Mesenchymal stem cell (in vitro differentiated cells and primary cell): ENCODE measurements around the gene ZNF611.
"Not testable (repeated sequence)": the region's sequence is repeated elsewhere in the genome, so short reads cannot be mapped to it uniquely, and the experiment has no call there.

ENCODE experiments used
- DNase-seq: peaks from one replicate; pipeline ENCODE4 v3.0.0-alpha.2; 2013
- H2AFZ ChIP-seq: one replicate; pipeline ENCODE4 v1.6.1; 2013; ENCODE audit warnings: low read depth, mild to moderate bottlenecking, control low read depth, inconsistent platforms, low read length, moderate library complexity
- H2AK5ac ChIP-seq: 2 replicates; pipeline ENCODE4 v1.6.1; 2013; ENCODE audit warnings: low read length, moderate library complexity, mild to moderate bottlenecking, inconsistent platforms; ENCODE audit not compliant: severe bottlenecking
- H2BK120ac ChIP-seq: one replicate; pipeline ENCODE4 v1.6.1; 2013; ENCODE audit warnings: low read depth, mild to moderate bottlenecking, inconsistent platforms, low read length, moderate library complexity
- H2BK12ac ChIP-seq, 2 experiments: one replicate each; pipeline ENCODE4 v1.6.1; 2013; ENCODE audit warnings: inconsistent platforms in 2 of 2, low read length in 2 of 2, mild to moderate bottlenecking in 2 of 2, moderate library complexity in 2 of 2, control low read depth in 1 of 2
- H2BK15ac ChIP-seq: one replicate; pipeline ENCODE4 v1.6.1; 2013; ENCODE audit warnings: mild to moderate bottlenecking, low read depth, inconsistent platforms; ENCODE audit not compliant: poor library complexity, severe bottlenecking
- H2BK5ac ChIP-seq: 2 replicates; pipeline ENCODE4 v1.6.1; 2013; ENCODE audit warnings: low read depth, mild to moderate bottlenecking, low read length, control low read depth, inconsistent platforms; ENCODE audit not compliant: poor library complexity, severe bottlenecking
- H3K14ac ChIP-seq, 2 experiments: one replicate each; pipeline ENCODE4 v1.6.1; 2013; ENCODE audit warnings: inconsistent platforms in 2 of 2, low read length in 2 of 2, control low read depth in 1 of 2, mild to moderate bottlenecking in 1 of 2, moderate library complexity in 1 of 2
- H3K18ac ChIP-seq, 2 experiments: one replicate each; pipeline ENCODE4 v1.6.1; 2013; ENCODE audit warnings: inconsistent platforms in 2 of 2, low read length in 2 of 2, control low read depth in 1 of 2, low read depth in 1 of 2, mild to moderate bottlenecking in 1 of 2
- H3K23ac ChIP-seq, 2 experiments: one replicate each; pipeline ENCODE4 v1.6.1; 2013; ENCODE audit warnings: inconsistent platforms in 2 of 2, low read length in 2 of 2, mild to moderate bottlenecking in 2 of 2, moderate library complexity in 2 of 2, control low read depth in 1 of 2
- H3K27ac ChIP-seq: 2 replicates; pipeline ENCODE4 v1.5.1; 2013; ENCODE audit warnings: mild to moderate bottlenecking, moderate library complexity, low read length, control low read depth, inconsistent platforms; ENCODE audit not compliant: poor library complexity, severe bottlenecking
- H3K27me3 ChIP-seq, 2 experiments: 2 replicates each; pipeline versions ENCODE4 v1.6.1 to v1.7.0; 2013; ENCODE audit warnings: low read length in 2 of 2, mild to moderate bottlenecking in 2 of 2, moderate library complexity in 2 of 2, control low read depth in 1 of 2, inconsistent platforms in 1 of 2; ENCODE audit not compliant: control insufficient read depth in 1 of 2, insufficient read depth in 1 of 2
- H3K36me3 ChIP-seq, 2 experiments: 2 replicates each; pipeline versions ENCODE4 v1.6.1 to v1.7.0; 2013; ENCODE audit warnings: low read length in 2 of 2, control low read depth in 1 of 2, inconsistent platforms in 1 of 2, low read depth in 1 of 2, mild to moderate bottlenecking in 1 of 2; ENCODE audit not compliant: insufficient read depth in 2 of 2, control insufficient read depth in 1 of 2
- H3K4ac ChIP-seq, 2 experiments: one replicate each; pipeline ENCODE4 v1.6.1; 2013; ENCODE audit warnings: inconsistent platforms in 2 of 2, low read length in 2 of 2, mild to moderate bottlenecking in 2 of 2, moderate library complexity in 2 of 2, control low read depth in 1 of 2, low read depth in 1 of 2
- H3K4me1 ChIP-seq: 2 replicates; pipeline ENCODE4 v1.6.1; 2013; ENCODE audit warnings: low read depth, low read length, control low read depth; ENCODE audit not compliant: control insufficient read depth, insufficient read depth
- H3K4me2 ChIP-seq: 2 replicates; pipeline ENCODE4 v1.6.1; 2013; ENCODE audit warnings: low read length, mild to moderate bottlenecking, inconsistent platforms; ENCODE audit not compliant: poor library complexity, severe bottlenecking
- H3K4me3 ChIP-seq, 2 experiments: 2 replicates each; pipeline versions ENCODE4 v1.5.1 to v1.7.0; 2013; ENCODE audit warnings: low read length in 2 of 2, mild to moderate bottlenecking in 2 of 2, control low read depth in 1 of 2, low read depth in 1 of 2; ENCODE audit not compliant: insufficient read depth in 1 of 2
- H3K79me1 ChIP-seq: replicated peaks from 2 replicates; pipeline ENCODE4 v1.6.1; 2013; ENCODE audit warnings: mild to moderate bottlenecking, control low read depth, low read length, inconsistent platforms; ENCODE audit not compliant: poor library complexity, severe bottlenecking
- H3K9ac ChIP-seq: 2 replicates; pipeline ENCODE4 v1.7.0; 2013; ENCODE audit warnings: mild to moderate bottlenecking, low read length, moderate library complexity
- H3K9me3 ChIP-seq: 2 replicates; pipeline ENCODE4 v1.7.0; 2013; ENCODE audit warnings: mild to moderate bottlenecking, low read length; ENCODE audit not compliant: control insufficient read depth
- H4K8ac ChIP-seq: one replicate; pipeline ENCODE4 v1.6.1; 2013; ENCODE audit warnings: inconsistent platforms, mild to moderate bottlenecking, low read length, moderate library complexity
- H4K91ac ChIP-seq: one replicate; pipeline ENCODE4 v1.6.1; 2013; ENCODE audit warnings: mild to moderate bottlenecking, low read length, inconsistent platforms
- WGBS: methylation state at CpG from one replicate; pipeline ENCODE4 v1.1.7; 2013; ENCODE audit warnings: mixed read lengths; 5-methylcytosine and 5-hydroxymethylcytosine counted together

The ZNF611 gene

GRCh38 chr19:52713051-52713450, 21.8 kb downstream of the ZNF611 start:
- H4K8ac ChIP-seq, H3K9ac ChIP-seq, H3K27ac ChIP-seq, H2BK5ac ChIP-seq, H3K4me2 ChIP-seq, H3K4me1 ChIP-seq, H3K18ac ChIP-seq, H2AK5ac ChIP-seq, H2BK120ac ChIP-seq, H4K91ac ChIP-seq, DNase-seq, H2AFZ ChIP-seq, H3K14ac ChIP-seq, H3K23ac ChIP-seq, H2BK12ac ChIP-seq, H3K4ac ChIP-seq, H3K4me3 ChIP-seq, H3K27me3 ChIP-seq, H2BK15ac ChIP-seq, H3K79me1 ChIP-seq: not testable (repeated sequence)
- Histone ChIP-seq H3K9me3 (peaks cover 37% of the 10 kb centered on the region), H3K36me3 (peaks cover 53 to 65% of the 10 kb centered on the region in 2 experiments)
- WGBS = 100% methylated on average over 2 of the region's 2 CpGs

DNA sequence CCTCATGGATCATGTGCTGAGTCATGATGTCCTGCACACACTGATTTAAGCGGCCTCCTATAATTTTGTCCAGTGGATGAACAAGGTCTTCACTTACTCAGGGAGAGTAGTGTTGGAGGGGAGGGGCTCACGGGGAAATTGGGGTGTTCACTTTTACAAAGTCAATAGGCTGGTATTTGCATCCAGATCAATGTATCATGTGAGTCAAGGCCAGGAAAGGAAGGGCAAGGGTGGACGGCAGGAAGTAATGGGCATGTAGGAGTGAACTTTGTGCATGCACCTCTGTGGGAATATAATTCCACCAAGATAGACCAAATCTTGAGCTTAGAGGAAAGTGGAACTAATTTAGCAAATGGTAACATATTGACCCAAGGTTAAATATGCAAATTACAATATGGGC, 23.2 kb downstream of the ZNF611 start:
- H4K91ac ChIP-seq, H3K79me1 ChIP-seq, H3K4me2 ChIP-seq, H3K4ac ChIP-seq, H3K14ac ChIP-seq, H3K4me3 ChIP-seq, H4K8ac ChIP-seq, H3K18ac ChIP-seq, H3K27me3 ChIP-seq, H2BK12ac ChIP-seq, H3K27ac ChIP-seq, H3K4me1 ChIP-seq, H2BK120ac ChIP-seq, H2BK5ac ChIP-seq, DNase-seq, H2BK15ac ChIP-seq, H2AFZ ChIP-seq, H3K23ac ChIP-seq, H2AK5ac ChIP-seq, H3K9ac ChIP-seq: not testable (repeated sequence)
- H3K36me3 ChIP-seq = peaks cover 57 to 78% of the 10 kb centered on the region in 2 experiments
- WGBS = 96% methylated on average over 3 of the region's 3 CpGs
- peaks cover 49% of the 10 kb centered on the region for H3K9me3 ChIP-seq

DNA sequence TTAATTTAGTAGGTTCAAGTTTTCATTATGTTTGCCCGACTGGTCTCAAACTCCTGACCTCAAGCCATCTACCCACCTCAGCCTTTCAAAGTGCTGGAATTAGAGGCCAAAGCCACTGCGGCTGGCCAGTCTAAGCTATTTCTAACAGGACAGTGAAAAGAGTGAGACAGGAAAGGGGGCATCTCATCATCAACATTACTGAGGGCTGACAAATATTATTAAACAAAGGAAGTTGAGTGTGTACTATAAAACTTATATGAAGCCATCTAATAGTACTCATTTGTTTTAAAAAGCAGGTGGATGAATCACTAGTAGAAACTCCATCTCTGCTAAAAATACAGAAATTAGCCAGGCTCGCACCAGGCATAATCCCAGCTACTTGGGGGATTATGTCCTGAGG, 24.3 kb downstream of the ZNF611 start:
- Histone ChIP-seq H3K4me3 (no peak overlapping the region), H2BK12ac (no peak overlapping the region), H3K18ac (no peak overlapping the region), H2AFZ (no peak overlapping the region), H3K14ac (no peak overlapping the region), H3K9me3 (peaks cover 60% of the 10 kb centered on the region), H3K36me3 (peaks cover 59 to 90% of the 10 kb centered on the region in 2 experiments), H3K9ac (no peak overlapping the region), H3K4me2 (no peak overlapping the region), H3K27ac (no peak overlapping the region), H2BK5ac (no peak overlapping the region), H4K8ac (no peak overlapping the region), H2BK15ac (no peak overlapping the region), H3K23ac (no peak overlapping the region), H3K27me3 (no peaks in the 10 kb centered on the region), H3K4ac (no peak overlapping the region), H4K91ac (no peak overlapping the region), H3K79me1 (peaks cover 4% of the 10 kb centered on the region), H3K4me1 (no peaks in the 10 kb centered on the region), H2AK5ac (no peak overlapping the region), H2BK120ac (no peak overlapping the region)
- no peak for DNase-seq
- 100% methylated on average over 3 of the region's 3 CpGs for WGBS

DNA sequence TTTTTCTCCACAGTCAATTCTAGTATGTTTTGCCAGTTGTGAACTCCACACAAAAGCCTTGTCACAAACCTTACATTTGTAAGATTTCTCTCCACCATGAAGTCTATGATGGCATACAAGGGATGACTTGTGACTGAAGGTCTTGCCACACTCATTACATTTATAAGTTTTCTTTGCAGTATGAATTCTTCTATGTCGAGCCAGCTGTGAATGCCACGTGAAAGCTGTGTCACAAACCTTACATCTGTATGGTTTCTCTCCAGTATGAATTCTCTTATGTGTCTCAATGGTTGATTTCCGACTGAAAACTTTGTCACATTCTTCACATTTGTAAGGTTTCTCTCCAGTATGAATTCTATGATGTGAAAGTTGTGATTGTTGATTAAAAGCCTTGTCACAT, 29.2 kb downstream of the ZNF611 start:
- H2BK5ac ChIP-seq, H4K91ac ChIP-seq, DNase-seq, H2AK5ac ChIP-seq, H2AFZ ChIP-seq, H2BK120ac ChIP-seq, H3K18ac ChIP-seq, H3K27ac ChIP-seq, H3K4me2 ChIP-seq, H4K8ac ChIP-seq, H3K79me1 ChIP-seq, H2BK15ac ChIP-seq, H2BK12ac ChIP-seq, H3K4me1 ChIP-seq, H3K27me3 ChIP-seq, H3K14ac ChIP-seq, H3K4ac ChIP-seq, H3K23ac ChIP-seq, H3K9ac ChIP-seq: not testable (repeated sequence)
- WGBS = 94% methylated on average over 2 of the region's 3 CpGs
- Histone ChIP-seq H3K36me3 (peaks cover 33 to 63% of the 10 kb centered on the region in 2 experiments), H3K9me3 (peaks cover 71% of the 10 kb centered on the region), H3K4me3 (peak overlapping the region in 1 of 2 experiments; percentile 7)
